Fibroblast of gingiva (primary cell): Measurements from ENCODE around the gene CCDC71.
A peak's percentile ranks its signal among the peaks of the same experiment; 100 is the strongest.

Experiments used
- DNase-seq: peaks from one replicate; pipeline ENCODE4 v3.0.0-alpha.2; 2011; ENCODE audit warnings: low read depth

Gene CCDC71

DNA sequence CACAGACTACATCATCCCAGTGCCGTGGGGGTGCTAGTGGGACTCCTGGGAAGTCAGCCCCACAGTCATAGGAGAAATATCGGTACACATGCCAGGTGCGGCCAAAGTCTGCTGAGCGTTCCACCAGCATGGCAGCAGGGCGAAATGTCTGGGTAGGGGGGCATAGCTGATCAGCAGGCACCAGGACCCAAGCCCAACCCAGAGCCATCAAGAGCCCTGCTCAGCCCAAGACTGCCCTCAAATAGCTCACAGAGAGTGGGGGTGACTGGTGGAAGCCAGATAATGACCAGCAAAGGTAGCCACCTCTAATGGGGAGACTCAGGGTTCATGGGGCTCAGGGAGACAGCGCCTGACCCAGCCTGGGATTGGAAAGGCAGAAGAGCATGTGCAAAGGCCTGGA, 34.6 kb downstream of the CCDC71 start:
- DNase-seq: no peak

DNA sequence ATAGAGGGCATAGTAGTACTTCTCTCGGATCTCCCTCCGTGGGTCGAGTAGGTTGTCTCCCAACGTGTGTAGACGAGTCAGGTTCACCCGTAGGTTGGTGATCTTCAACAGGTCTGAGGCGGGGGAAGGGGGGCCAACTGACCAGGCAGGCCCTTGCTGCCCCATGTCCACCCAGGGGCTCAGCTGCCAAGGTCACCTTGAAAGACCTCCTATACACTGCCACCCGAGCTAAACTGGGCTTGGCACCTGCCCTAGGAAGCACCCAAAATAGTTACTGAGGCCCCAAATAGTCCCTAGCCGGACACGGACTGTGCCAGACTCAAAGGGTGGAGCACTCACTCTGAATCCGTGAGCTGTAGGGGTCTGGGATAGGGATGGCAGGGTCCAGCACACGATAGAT, 35.1 kb downstream of the CCDC71 start:
- DNase-seq: no peak

DNA sequence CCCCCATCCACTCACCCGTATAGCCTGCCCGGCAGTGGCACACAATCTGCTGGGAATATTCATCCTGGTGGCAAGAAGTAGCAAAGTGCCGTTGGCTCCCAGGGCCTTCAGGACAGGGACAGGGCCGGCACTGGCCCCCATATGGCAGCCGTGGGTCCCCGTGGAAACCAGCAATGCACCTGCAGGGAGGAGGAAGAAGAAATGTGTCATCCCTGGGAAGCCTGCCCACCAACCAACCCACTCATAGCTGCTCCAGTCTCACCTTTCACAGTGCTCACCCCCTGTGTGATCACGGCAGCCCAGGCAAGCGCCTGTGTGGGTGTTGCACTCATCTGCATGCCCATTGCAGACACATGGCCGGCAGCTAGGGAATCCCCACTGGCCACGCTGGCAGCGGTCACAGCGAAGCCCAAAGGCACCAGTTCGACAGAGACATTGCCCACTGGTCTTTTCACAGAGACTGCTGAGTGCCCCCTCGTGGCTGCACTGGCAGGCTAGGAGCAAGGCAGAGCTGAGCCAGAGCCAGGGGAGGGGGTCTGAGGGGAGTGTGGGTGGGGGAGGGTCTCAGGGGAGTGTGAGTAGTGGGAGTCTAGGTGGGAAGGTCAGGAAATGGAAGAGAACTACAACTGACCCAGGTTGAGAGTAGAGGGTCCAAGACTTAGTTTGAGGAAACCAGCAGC, 41.0 kb downstream of the CCDC71 start:
- no peak for DNase-seq

DNA sequence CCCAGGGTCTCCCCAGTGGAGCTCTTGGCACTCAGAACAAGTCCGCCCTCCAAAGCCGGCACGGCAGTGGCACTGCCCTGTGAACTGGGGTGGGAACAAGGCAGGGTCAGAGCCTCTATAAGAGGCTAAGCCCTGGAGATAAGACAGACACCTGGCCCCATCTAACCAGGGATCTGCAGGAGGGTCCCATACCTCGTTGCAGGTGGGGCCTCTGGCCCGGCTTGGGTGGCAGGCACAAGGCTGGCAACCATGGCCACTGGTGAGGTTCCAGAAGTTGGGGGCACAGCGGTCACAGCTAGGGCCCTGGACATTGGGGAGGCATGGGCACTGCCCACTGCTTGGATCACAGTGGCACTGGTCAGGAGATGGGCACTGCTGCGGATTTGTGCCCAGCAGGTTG, 41.9 kb downstream of the CCDC71 start:
- DNase-seq: no peak

DNA sequence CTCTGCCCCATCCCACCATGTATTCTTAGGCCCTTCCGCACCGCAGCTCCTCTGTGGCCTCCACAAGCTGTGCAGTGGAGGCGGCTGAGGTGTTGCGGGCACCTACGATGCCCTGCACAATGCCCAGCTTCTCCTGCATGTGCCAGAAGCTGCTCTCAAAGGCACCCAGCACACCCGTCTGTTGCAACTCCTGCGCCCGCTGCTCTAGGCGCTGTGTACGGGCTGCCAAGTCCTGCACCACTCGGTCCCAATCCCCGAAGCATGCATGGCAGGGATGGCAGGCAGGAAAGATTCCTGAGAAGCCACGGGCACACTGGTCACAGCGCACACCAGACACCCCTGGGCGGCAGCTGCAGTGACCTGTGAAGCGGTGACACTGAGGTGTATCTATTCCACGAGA, 42.4 kb downstream of the CCDC71 start:
- no peak for DNase-seq

DNA sequence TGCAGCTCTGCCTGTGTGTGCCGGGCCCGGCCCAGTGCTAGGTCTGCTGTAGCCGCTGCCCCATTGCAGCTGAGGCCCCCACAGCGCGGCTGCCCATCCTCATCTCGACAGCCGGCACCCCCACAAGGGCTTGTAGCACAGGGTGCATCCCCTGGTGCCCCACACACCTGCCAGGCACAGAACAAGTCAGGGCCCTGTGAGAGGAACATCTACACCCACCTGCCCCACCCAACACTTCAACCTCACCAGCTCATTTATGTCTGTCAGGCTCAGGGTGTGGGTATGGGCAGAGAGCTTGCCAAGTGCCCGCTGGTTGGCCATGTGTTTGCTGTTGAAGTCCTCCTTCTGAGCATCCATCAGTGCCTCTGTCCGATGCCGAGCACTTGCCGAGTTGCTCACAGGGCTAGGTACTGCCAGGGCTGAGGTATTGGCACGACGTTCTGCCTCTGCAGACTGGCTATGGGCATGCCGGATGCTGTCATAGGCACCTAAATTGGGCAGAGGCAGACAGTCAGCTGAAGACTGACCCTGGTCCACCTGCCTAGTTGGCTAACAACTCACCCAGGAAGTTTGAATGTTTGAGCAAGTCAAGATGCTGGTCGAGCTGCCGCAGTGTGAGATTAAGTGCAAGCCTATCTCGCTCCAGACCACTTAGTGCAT, 43.1 kb downstream of the CCDC71 start:
- DNase-seq: no peak

DNA sequence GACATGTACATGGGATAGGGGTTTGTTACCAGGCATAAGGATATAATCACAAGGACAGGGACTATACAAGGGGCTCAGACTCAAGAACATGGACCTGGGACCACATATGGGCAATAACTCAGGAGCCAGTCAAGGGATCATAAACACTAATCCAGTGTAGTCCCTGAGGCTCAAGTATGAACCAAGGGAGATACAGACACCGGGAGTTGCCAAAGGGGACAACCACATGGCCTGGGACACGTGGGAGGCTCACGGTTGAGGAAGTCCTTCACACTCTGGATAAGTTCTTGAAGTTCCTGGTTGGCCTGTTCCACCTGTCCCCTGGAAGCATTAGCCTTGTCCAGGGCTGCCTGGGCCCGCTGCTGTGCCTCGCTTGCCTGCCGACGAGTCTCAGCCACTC, 43.7 kb downstream of the CCDC71 start:
- DNase-seq: no peak

DNA sequence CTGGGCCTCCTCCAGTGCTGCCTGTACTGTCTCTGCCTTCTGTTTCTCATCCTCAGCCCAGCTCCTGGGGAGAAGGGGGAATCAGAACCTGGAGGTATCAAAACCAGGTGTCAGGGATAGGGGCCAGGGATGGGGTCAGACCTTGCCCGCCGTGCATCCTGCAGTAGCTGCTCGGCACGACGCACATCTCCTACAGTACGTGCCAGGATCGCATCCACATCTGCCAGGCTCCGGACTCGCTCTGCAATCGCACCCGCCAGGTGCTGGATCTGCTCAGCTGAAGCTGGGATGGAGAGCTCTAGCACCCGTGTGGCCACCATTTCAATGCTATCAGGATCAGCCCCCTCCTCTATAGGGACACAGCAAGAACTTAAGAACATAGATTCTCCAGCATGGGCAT, 44.1 kb downstream of the CCDC71 start:
- no peak for DNase-seq

DNA sequence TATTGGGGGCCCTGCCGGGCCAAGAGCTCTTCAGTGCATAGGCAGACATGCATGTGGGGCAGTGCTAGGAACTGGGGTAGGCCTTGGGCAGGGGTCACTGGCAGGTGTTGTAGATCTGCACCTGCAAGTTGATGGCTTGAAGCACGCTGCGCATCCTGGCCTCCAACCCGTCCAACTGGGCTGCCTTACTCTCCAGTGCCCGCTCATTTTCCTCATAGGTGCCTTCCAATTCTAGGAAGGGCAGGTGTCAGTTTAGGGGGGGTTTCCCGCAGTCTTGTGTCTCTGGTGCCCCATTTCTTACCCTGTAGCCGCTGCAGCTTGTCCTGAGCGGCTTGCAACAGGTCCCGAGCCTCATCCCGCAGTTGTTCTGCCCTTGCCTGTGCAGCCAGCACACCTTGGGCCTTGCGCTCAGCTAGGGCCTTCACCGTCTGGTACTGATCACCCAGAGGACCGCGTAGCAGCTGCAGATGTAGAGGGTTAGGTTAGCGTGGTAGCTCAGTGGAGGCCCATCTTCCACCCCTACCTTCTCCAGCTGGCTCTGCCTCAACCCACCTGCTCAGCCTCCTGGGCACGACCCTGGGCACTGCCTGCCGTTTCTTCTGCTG, 44.9 kb downstream of the CCDC71 start:
- DNase-seq: no peak

DNA sequence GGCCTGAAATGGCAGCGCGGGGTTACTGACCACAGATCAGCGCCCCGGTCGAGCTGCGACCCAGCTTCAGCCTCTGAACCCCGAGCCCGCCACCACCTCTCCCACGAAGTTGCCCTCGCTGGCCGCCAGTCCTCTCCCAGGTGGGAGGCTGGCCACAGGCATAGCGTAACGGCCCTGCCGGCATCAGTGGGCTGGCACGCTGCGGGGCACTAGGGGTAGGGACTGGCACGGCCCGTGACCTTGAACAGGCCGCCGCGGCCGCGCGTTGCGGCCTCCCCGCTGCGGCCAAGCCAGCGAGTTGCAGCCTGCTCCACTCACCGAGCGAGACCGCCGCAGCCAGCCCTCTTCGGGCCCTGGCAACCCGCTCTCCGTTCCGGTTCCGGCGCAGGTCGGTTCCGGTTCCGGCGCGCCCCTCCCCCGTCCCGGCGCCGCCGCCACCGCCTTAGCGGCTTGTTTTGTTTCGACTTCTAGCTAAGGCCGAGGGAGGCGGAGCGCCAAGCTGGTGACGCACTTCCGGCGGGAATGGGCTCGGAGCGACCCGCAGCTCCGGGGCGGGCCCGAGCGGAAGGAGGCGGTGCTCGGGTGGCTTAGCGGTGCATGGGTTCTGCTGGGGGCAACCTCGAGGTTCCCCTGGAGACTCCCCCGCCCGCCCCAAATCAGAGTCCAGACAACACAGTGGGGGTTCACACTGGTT, 45.5 kb downstream of the CCDC71 start, which contains the start of gene USP19:
TSS of gene USP19 (minus strand) at position 386 of the 694 bp plus-strand sequence. CDS start 1,678 bp downstream, outside the sequence.
- peak; percentile 93 for DNase-seq

DNA sequence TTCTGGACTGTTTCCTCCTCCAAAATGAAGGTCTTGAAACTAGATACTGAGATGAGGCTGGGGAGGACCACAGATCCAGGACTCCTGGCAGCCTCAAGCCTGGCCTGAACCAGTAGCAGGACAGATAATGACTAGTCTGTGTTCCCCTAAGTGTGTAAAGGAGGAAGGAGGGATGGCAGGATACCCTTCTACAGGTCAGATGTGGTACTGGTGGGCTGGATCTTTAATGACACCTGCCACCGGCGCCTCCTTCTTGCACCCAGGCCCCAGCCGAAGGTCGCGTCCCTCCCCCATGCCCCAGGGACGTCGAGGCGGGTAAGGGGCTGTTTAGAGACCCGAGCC, 46.1 kb downstream of the CCDC71 start:
- DNase-seq: no peak

DNA sequence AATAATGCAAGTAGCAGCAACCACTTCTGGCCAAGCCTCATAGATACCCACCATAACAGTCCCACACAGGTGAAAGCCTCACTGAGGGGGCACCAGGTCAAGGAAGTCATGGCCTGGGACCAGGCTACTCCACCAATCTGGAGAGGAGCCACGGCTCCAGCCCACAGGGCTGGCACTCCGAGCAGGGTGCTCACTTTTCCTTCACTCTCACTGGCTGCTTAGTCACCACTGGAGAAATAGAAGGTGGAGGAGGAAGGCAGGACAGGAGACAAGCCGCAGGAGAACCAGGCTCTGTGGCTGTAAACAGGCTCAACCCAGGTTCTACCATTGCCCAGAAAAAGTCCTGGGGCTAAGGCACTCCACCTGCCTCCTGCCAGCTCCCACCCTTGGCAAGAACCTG, 46.7 kb downstream of the CCDC71 start:
- no peak for DNase-seq

DNA sequence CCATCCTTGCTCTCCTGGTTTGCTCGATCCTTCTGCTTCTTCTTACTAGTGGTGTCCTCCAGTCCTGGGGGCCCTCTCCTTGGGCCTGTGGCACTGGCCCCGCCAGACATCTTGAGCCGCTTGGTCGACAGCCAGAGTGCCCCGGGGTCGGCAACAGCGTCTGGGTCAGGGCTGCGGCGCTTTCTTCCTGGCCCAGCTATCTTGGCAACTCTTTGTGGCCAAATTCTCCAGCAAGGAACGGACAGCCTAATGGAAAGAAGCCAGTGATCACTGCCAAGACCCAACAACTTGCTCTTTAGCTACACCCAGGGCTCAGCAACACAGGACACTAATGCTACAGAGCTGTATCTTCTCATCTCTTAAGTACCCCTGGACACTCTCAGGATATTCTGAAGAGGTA, 47.1 kb downstream of the CCDC71 start:
- peak; percentile 21 for DNase-seq
